Naive thymus-derived CD8-positive, alpha-beta T cell (primary cell): ENCODE results near the gene ADIPOR2. TPM values are rescaled to one million over a fixed set of nuclear protein-coding genes. Genes with fewer than 3 reads are reported as not detected.

Experiments
- ATAC-seq, 2 donors: fragments of 150-1000 bp; cut with Tn5 transposase in 1 of 2; sonication (Bioruptor Pico), chemical (Tn5 transposase) in 1 of 2; 1 replicate in 1 of 2; 2 replicates in 1 of 2; pipeline ENCODE4 v1.10.0; 2021; ENCODE audit warnings: mild to moderate bottlenecking in 2 of 2, moderate library complexity in 2 of 2
- POLR2A ChIA-PET: fragments of 350-600 bp; sonication (Branson Sonifier 250); formaldehyde crosslinking; loops from one replicate; lab custom pipeline; 2021; ENCODE audit warnings: antibody characterized with exemption; lab: Charles Lee
- DNase-seq, 10 donors: peaks; one replicate each; pipeline versions ENCODE4 v3.0.0 to v3.0.0-alpha.2; 2020 to 2022
- H3K27ac Mint-ChIP-seq, 10 donors: one replicate each; pipeline ENCODE4 v1.8.0; 2020 to 2022; ENCODE audit warnings: mild to moderate bottlenecking in 10 of 10, mixed read lengths in 10 of 10, moderate library complexity in 4 of 10, inconsistent platforms in 1 of 10
- H3K27me3 Mint-ChIP-seq, 5 donors: one replicate each; pipeline ENCODE4 v1.8.0; 2021 to 2022; ENCODE audit warnings: mixed read lengths in 5 of 5
- H3K36me3 Mint-ChIP-seq, 3 donors: one replicate each; pipeline ENCODE4 v1.8.0; 2020 to 2022; ENCODE audit warnings: mixed read lengths in 3 of 3, mild to moderate bottlenecking in 2 of 3, inconsistent platforms in 1 of 3
- H3K4me1 Mint-ChIP-seq, 4 donors: one replicate each; pipeline ENCODE4 v1.8.0; 2021 to 2022; ENCODE audit warnings: mixed read lengths in 4 of 4
- H3K4me3 Mint-ChIP-seq, 10 donors: one replicate each; pipeline ENCODE4 v1.8.0; 2020 to 2022; ENCODE audit warnings: mild to moderate bottlenecking in 10 of 10, mixed read lengths in 10 of 10, moderate library complexity in 6 of 10, inconsistent platforms in 1 of 10
- H3K9me3 Mint-ChIP-seq, 9 donors: one replicate each; pipeline ENCODE4 v1.8.0; 2020 to 2022; ENCODE audit warnings: mixed read lengths in 9 of 9, mild to moderate bottlenecking in 3 of 9, inconsistent platforms in 1 of 9, moderate library complexity in 1 of 9
- microRNA-seq: library from miRNA; unstranded; fragments of <30 nt; microRNA quantifications from one replicate; pipeline ENCODE4 v1.2.0, GENCODE V29; 2022; ENCODE audit warnings: borderline microRNAs expressed
- polyA plus RNA-seq, 3 donors: library from polyadenylated mRNA; unstranded; fragments of 300-500 nt; fragmentation: Illumina TruSeq; gene quantifications; one replicate each; pipeline ENCODE4 v1.2.3, GENCODE V29; 2021
- total RNA-seq, 8 experiments: library from RNA in 2 of 8; stranded (reverse) in 2 of 8; gene quantifications; one replicate each; pipeline ENCODE4 v1.2.3 and lab custom pipeline; 2021 to 2026

Gene ADIPOR2
- total and polyA plus RNA-seq, 5 experiments from 2014 or later = 2.0 to 39.9 (median 3.2) TPM

DNA sequence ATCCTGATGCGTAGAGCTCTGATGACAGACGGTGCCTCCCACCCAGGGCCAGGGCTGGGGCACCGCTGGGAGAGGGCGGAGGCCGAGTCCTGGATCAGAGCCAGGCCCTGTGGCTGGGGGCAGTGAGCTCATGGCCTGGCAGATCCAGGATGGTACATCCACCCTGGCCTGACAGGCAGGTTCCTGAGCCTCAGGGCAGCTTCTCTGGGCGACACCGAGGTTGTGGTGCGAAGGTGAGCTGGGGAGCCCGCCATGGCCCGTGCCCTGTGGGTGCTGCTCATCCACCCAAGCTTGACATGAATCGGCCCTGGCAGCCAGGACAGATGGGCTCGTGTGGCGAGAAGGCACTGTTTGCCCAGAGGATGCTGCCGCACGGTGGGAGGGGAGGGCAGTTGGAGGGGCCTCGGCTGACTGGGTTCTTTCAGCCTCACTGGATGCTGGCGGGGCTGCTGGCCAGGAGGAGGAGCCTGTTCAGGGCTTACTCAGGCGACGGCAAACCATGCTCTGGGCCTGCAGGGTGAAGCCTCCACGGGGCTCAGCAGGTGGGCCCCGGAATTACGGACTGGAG is 146.1 kb downstream of the ADIPOR2 start:
- no peak overlapping the region for H3K4me3 Mint-ChIP-seq
- peak in 1 of 10 donors; percentile 58 for DNase-seq
- peaks cover 0 to 2% (median 2%) of the 10 kb centered on the region in 4 donors for H3K4me1 Mint-ChIP-seq
- no peaks in the 10 kb centered on the region for H3K36me3 Mint-ChIP-seq
- ATAC-seq = no peak
- H3K9me3 Mint-ChIP-seq = no peaks in the 10 kb centered on the region
- POLR2A ChIA-PET = no interaction called here
- no peak overlapping the region for H3K27ac Mint-ChIP-seq
- H3K27me3 Mint-ChIP-seq = peaks cover 2 to 18% (median 9%) of the 10 kb centered on the region in 5 donors

DNA sequence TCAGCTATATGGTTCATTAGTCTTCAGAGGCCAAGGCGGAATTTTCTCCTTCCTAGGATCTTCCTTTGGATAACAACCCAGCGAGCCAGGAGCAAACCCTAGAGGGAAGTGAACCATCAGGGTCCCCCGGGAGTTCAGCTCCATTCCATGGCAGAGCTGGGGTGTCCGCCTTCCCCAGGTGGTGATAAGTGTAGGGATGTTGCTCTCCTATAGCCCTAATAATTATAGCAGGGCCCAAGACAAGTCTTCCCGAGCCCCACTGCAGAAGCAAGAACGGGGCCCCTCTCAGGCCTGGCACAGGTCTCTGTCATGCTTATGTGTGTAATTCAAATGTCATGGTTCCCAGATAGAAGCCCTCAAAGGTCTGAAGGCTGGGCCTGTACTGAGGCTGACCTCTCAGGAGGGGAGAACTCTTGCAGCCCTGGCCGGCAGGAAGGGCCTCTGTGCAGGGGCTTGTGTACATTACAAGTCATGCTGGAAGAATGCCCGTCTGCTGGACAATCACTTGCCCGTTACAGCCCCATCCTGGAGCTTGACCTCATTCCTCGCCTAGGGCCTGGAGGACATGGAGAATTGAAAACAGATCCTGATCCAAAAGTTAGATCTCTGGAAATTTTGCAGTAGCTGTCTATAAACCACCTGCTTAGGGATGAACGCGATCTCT is 146.8 kb downstream of the ADIPOR2 start:
- POLR2A ChIA-PET = no interaction called here
- DNase-seq = peak in 1 of 10 donors; percentile 51
- H3K27me3 Mint-ChIP-seq = peaks cover 0 to 13% (median 4%) of the 10 kb centered on the region in 5 donors
- no peak overlapping the region for H3K27ac Mint-ChIP-seq
- no peaks in the 10 kb centered on the region for H3K9me3 Mint-ChIP-seq
- no peaks in the 10 kb centered on the region for H3K36me3 Mint-ChIP-seq
- no peak overlapping the region for H3K4me3 Mint-ChIP-seq
- ATAC-seq = no peak
- H3K4me1 Mint-ChIP-seq = peaks cover 0 to 3% (median 3%) of the 10 kb centered on the region in 4 donors

Small RNA genes within 50 kb of the gene (microRNA-seq; reads per million reads assigned to microRNA genes)
- gene MIR3649 = not detected

Other genes with a start within 250 kb of the ADIPOR2 start
- gene FBXL14, start 96.5 kb upstream of the ADIPOR2 start, total RNA-seq = 10 to 100 TPM; 36.5 to 38.8 TPM
- 10 to 100 TPM; 12.1 to 24.5 (median 16.6) TPM for gene FBXL14, start 96.5 kb upstream of the ADIPOR2 start, polyA plus RNA-seq
- not detected for gene WNT5B, start 61.8 kb upstream of the ADIPOR2 start, total RNA-seq
- gene WNT5B, start 61.8 kb upstream of the ADIPOR2 start, polyA plus RNA-seq = not detected
- under 1 TPM in 1 of 2 experiments, not detected in 1; 0.13 TPM for gene LRTM2, start 129.5 kb downstream of the ADIPOR2 start, total RNA-seq
- gene LRTM2, start 129.5 kb downstream of the ADIPOR2 start, polyA plus RNA-seq = not detected
- gene CACNA2D4, start 227.6 kb downstream of the ADIPOR2 start, total RNA-seq = 10 to 100 TPM; 10.1 to 11.5 TPM
- 1 to 10 TPM; 2.1 to 5.0 (median 3.1) TPM for gene CACNA2D4, start 227.6 kb downstream of the ADIPOR2 start, polyA plus RNA-seq